ENCODE data around the gene NDUFB10. TPM values are rescaled to one million over a fixed set of nuclear protein-coding genes. Genes with fewer than 3 reads are reported as not detected.

NDUFB10 gene
- polyA plus RNA-seq, 1 of the 3 experiments (the other 2 are of a cell fraction), result 468 TPM

- POLR2A ChIA-PET, result interaction anchor here (0.9 kb wide), 1 partner anchor 41 kb away, joined by 4 read pairs; the partner anchor contains the start of gene RPS2
- no peak overlapping the region; a peak in 1 of 4 replicates for H3K4me3 ChIP-seq (ENCODE audit: low read depth in 2 of 2, low read length in 1 of 2)
- 83% methylated on average over 16 of the region's 21 CpGs for WGBS (ENCODE audit: low lambda C conversion rate)
- H3K4me1 ChIP-seq (ENCODE audit: control insufficient read depth in 1 of 2, insufficient read depth in 2 of 2, low read depth in 1 of 2, low read length in 1 of 2), result peaks cover 24 to 60% of the 10 kb centered on the region in 2 experiments; a peak in 3 of 4 replicates
- DNase-seq, result no peak
- no peaks in the 10 kb centered on the region for H3K9me2 ChIP-seq
- no peak overlapping the region for H3K4me2 ChIP-seq
- H3K36me3 ChIP-seq (replicated peaks in 1 of 2; ENCODE audit: control insufficient read depth in 1 of 2, insufficient read depth in 2 of 2, low read length in 1 of 2), result peaks cover 3 to 35% of the 10 kb centered on the region in 2 experiments
- peak overlapping the region in 1 of 2 experiments; percentile 25; a peak in 1 of 4 replicates for H3K27ac ChIP-seq (ENCODE audit: low read depth in 2 of 2, low read length in 1 of 2)
- no peak overlapping the region for H3K9ac ChIP-seq
- TF ChIP-seq EZH2phosphoT487 (IDR thresholded peaks at IDR 0.05; ENCODE audit: borderline replicate concordance, low read depth) (no peak), USF1 (IDR thresholded peaks at IDR 0.05; ENCODE audit: borderline replicate concordance, low read depth) (no peak), YY1 (IDR thresholded peaks at IDR 0.05; ENCODE audit: low read depth) (no peak), RCOR1 (IDR thresholded peaks at IDR 0.05; ENCODE audit: low read length) (no peak)
- TF ChIP-seq, protein P1, sequence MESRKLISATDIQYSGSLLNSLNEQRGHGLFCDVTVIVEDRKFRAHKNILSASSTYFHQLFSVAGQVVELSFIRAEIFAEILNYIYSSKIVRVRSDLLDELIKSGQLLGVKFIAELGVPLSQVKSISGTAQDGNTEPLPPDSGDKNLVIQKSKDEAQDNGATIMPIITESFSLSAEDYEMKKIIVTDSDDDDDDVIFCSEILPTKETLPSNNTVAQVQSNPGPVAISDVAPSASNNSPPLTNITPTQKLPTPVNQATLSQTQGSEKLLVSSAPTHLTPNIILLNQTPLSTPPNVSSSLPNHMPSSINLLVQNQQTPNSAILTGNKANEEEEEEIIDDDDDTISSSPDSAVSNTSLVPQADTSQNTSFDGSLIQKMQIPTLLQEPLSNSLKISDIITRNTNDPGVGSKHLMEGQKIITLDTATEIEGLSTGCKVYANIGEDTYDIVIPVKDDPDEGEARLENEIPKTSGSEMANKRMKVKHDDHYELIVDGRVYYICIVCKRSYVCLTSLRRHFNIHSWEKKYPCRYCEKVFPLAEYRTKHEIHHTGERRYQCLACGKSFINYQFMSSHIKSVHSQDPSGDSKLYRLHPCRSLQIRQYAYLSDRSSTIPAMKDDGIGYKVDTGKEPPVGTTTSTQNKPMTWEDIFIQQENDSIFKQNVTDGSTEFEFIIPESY (IDR thresholded peaks at IDR 0.05; ENCODE audit: borderline replicate concordance, low read depth), result no peak
- H3K27me3 ChIP-seq (ENCODE audit: insufficient read depth), result no peaks in the 10 kb centered on the region
- peaks cover 15% of the 10 kb centered on the region for H3F3A ChIP-seq (replicated peaks; ENCODE audit: insufficient read depth)
- H2AFZ ChIP-seq (ENCODE audit: low read depth), result no peak overlapping the region
- peaks cover 73% of the 10 kb centered on the region for H4K20me1 ChIP-seq (ENCODE audit: insufficient read depth)
- H3K9me3 ChIP-seq, result no peaks in the 10 kb centered on the region
- CTCF ChIA-PET, result interaction anchor here (2.9 to 4.1 kb wide), 5 partner anchors 16 to 148 kb away, joined by 19 to 108 read pairs (median 26); partner anchors contain the start of genes GFER, NOXO1, NTHL1 and SYNGR3
- H3K79me2 ChIP-seq (ENCODE audit: insufficient read depth), result peaks cover 85% of the 10 kb centered on the region
These were observed 46.3 kb downstream of the NDUFB10 start for GRCh38 chr16:2005646-2006045.

- peaks cover 15% of the 10 kb centered on the region for H3F3A ChIP-seq (replicated peaks; ENCODE audit: insufficient read depth)
- no peaks in the 10 kb centered on the region for H3K9me2 ChIP-seq
- ChIA-PET CTCF (interaction anchor here (4.1 kb wide), 1 partner anchor 148 kb away, joined by 26 read pairs; the partner anchor contains the start of gene TRAF7), POLR2A (no interaction called here)
- H3K36me3 ChIP-seq (replicated peaks in 1 of 2; ENCODE audit: control insufficient read depth in 1 of 2, insufficient read depth in 2 of 2, low read length in 1 of 2), result peaks cover 3 to 28% of the 10 kb centered on the region in 2 experiments
- peaks cover 24 to 61% of the 10 kb centered on the region in 2 experiments; a peak in 3 of 4 replicates for H3K4me1 ChIP-seq (ENCODE audit: control insufficient read depth in 1 of 2, insufficient read depth in 2 of 2, low read depth in 1 of 2, low read length in 1 of 2)
- TF ChIP-seq YY1 (IDR thresholded peaks at IDR 0.05; ENCODE audit: low read depth) (no peak), IRF3 (IDR thresholded peaks at IDR 0.05; ENCODE audit: low read depth, low read length) (no peak), SIN3A (IDR thresholded peaks at IDR 0.05; ENCODE audit: borderline replicate concordance, low read depth, low read length) (no peak)
- no peak overlapping the region for H2AFZ ChIP-seq (ENCODE audit: low read depth)
- H3K4me3 ChIP-seq (ENCODE audit: low read depth in 2 of 2, low read length in 1 of 2), result no peak overlapping the region
- 97% methylated on average over 4 of the region's 8 CpGs for WGBS (ENCODE audit: low lambda C conversion rate)
- no peak overlapping the region for H3K9ac ChIP-seq
- H3K9me3 ChIP-seq, result no peaks in the 10 kb centered on the region
- no peaks in the 10 kb centered on the region for H3K27me3 ChIP-seq (ENCODE audit: insufficient read depth)
- H3K27ac ChIP-seq (ENCODE audit: low read depth in 2 of 2, low read length in 1 of 2), result no peak overlapping the region; a peak in 1 of 4 replicates
- no peak for DNase-seq
- H3K79me2 ChIP-seq (ENCODE audit: insufficient read depth), result peaks cover 86% of the 10 kb centered on the region
- peaks cover 73% of the 10 kb centered on the region for H4K20me1 ChIP-seq (ENCODE audit: insufficient read depth)
- no peak overlapping the region for H3K4me2 ChIP-seq
These were observed 47.0 kb downstream of the NDUFB10 start for GRCh38 chr16:2006317-2006716.
